ENCODE measurements around the gene TNF. TPM values are rescaled to one million over a fixed set of nuclear protein-coding genes. Genes with fewer than 3 reads are reported as not detected.

The TNF gene
- total RNA-seq, 2 experiments from 2014 or later: 2.5 to 3.5 TPM

- no peak overlapping the region for H2AFZ ChIP-seq (ENCODE audit: low read length)
- CTCF ChIA-PET (ENCODE audit: unreplicated experiment): no interaction called here
- TF ChIP-seq CTCF (conservative IDR thresholded peaks at IDR 0.05; ENCODE audit: low read length) (no peak), EZH2phosphoT487 (IDR thresholded peaks at IDR 0.05; ENCODE audit: borderline replicate concordance, low read depth, low read length) (no peak)
- H3K36me3 ChIP-seq (ENCODE audit: insufficient read depth, low read length): peaks cover 88% of the 10 kb centered on the region
- no peaks in the 10 kb centered on the region for H3K9me2 ChIP-seq (ENCODE audit: insufficient read depth, low read length)
- H3K27ac ChIP-seq (ENCODE audit: low read depth, low read length, poor library complexity, severe bottlenecking): no peak overlapping the region
- peaks cover 28% of the 10 kb centered on the region for H3K79me2 ChIP-seq (ENCODE audit: insufficient read depth, low read depth, low read length)
- intact Hi-C loops (cut with micrococcal nuclease; ENCODE audit: unreplicated experiment): no loop called here
- no peaks in the 10 kb centered on the region for H3K9me3 ChIP-seq (ENCODE audit: low read length)
- POLR2A ChIA-PET: interaction anchor here (0.7 to 1.4 kb wide), 5 partner anchors 9 to 350 kb away, joined by 3 to 6 read pairs (median 4); no protein-coding TSS in a partner anchor
- no peak overlapping the region for H3K4me3 ChIP-seq (ENCODE audit: low read depth, low read length, poor library complexity, severe bottlenecking)
- no peaks in the 10 kb centered on the region for H3K4me1 ChIP-seq (ENCODE audit: insufficient read depth, low read length, poor library complexity, severe bottlenecking)
- no peak overlapping the region for H3K4me2 ChIP-seq (ENCODE audit: low read length)
- H4K20me1 ChIP-seq (ENCODE audit: insufficient read depth, low read length): peaks cover 22% of the 10 kb centered on the region
- DNase-seq (ENCODE audit: low spot score): no peak
- no TSS peak for BruUV-seq (replicated peaks)
These were observed 43.4 kb upstream of the TNF start for GRCh38 chr6:31531771-31532643.

DNA sequence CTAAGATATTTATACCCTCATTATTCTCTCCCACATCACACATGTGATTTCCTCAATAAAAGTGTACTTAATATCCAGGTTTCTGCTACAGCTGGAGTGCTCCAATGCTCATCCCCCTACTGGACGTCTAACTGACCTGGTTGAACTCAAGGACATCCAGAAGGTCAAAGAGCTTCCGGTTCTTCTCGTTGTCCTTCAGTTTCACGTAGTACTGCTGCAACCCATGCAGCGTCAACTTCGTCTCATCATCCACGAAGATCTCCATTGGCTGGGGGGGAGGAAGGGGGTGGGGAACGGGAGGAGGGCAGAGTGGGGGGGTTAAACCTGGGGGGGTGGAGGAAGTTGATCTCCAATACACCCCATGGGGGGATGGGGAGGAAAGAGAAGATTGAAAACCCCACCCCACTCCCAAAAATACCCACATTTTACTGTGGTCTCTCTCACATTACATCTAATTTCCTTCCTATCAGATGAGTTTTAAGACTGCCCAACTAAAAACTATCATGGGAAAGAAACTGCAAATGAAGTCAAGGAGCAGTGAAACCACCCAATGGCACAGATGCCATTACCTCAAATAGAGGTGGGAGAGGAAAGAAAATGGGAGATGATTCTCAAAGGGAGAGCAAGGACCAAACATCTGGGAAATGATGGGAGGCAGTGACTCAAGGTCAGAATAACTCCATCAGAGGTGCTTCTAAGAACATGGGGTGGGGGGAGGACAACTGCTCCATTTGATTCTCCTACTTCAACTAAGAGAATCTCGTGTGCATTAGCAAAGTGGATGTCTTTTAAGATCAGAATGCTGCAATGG lies 42.5 kb upstream of the TNF start:
- ChIA-PET POLR2A (interaction anchor here (1.0 kb wide), 1 partner anchor 349 kb away, joined by 6 read pairs; no protein-coding TSS in a partner anchor), CTCF (ENCODE audit: unreplicated experiment) (no interaction called here)
- intact Hi-C loops (cut with micrococcal nuclease; ENCODE audit: unreplicated experiment): no loop called here
- peaks cover 22% of the 10 kb centered on the region for H4K20me1 ChIP-seq (ENCODE audit: insufficient read depth, low read length)
- H3K9me2 ChIP-seq (ENCODE audit: insufficient read depth, low read length): no peaks in the 10 kb centered on the region
- no peak overlapping the region for H3K27ac ChIP-seq (ENCODE audit: low read depth, low read length, poor library complexity, severe bottlenecking)
- BruUV-seq (replicated peaks): no TSS peak
- no peak for DNase-seq (ENCODE audit: low spot score)
- no peak overlapping the region for H3K4me2 ChIP-seq (ENCODE audit: low read length)
- no peak overlapping the region for H3K4me3 ChIP-seq (ENCODE audit: low read depth, low read length, poor library complexity, severe bottlenecking)
- peaks cover 36% of the 10 kb centered on the region for H3K79me2 ChIP-seq (ENCODE audit: insufficient read depth, low read depth, low read length)
- H3K9me3 ChIP-seq (ENCODE audit: low read length): no peaks in the 10 kb centered on the region
- H3K4me1 ChIP-seq (ENCODE audit: insufficient read depth, low read length, poor library complexity, severe bottlenecking): no peaks in the 10 kb centered on the region
- TF ChIP-seq CTCF (conservative IDR thresholded peaks at IDR 0.05; ENCODE audit: low read length): no peak
- no peak for TF ChIP-seq EZH2phosphoT487 (IDR thresholded peaks at IDR 0.05; ENCODE audit: borderline replicate concordance, low read depth, low read length)
- peaks cover 96% of the 10 kb centered on the region for H3K36me3 ChIP-seq (ENCODE audit: insufficient read depth, low read length)
- no peak overlapping the region for H2AFZ ChIP-seq (ENCODE audit: low read length)
